HEK293T (cell line): ENCODE data around the gene VWA1.
"Not testable (repeated sequence)": the region's sequence is repeated elsewhere in the genome, so short reads cannot be mapped to it uniquely, and the experiment has no call there.

Experiments used
- CTBP1 ChIP-seq: fragments of 450-650 bp; IDR thresholded peaks from 2 replicates; pipeline ENCODE4 v1.6.1; 2016; ENCODE audit warnings: borderline replicate concordance
- FOXA1 ChIP-seq: fragments of 450-650 bp; IDR thresholded peaks from 2 replicates; pipeline ENCODE4 v1.6.1; 2016; ENCODE audit warnings: mild to moderate bottlenecking
- FOXM1 ChIP-seq: fragments of 450-650 bp; IDR thresholded peaks from 2 replicates; pipeline ENCODE4 v1.6.1; 2017; ENCODE audit warnings: mild to moderate bottlenecking, borderline replicate concordance
- HDGF ChIP-seq: fragments of 450-650 bp; IDR thresholded peaks from 2 replicates; pipeline ENCODE4 v1.6.1; 2017; ENCODE audit warnings: antibody characterized with exemption, borderline replicate concordance
- L3MBTL2 ChIP-seq: fragments of 450-650 bp; conservative IDR thresholded peaks from 2 replicates; pipeline ENCODE4 v1.6.1; 2016; ENCODE audit warnings: mild to moderate bottlenecking
- NFRKB ChIP-seq: fragments of 450-650 bp; IDR thresholded peaks from 2 replicates; pipeline ENCODE4 v1.6.1; 2016; ENCODE audit warnings: mild to moderate bottlenecking, moderate library complexity
- SP1 ChIP-seq: fragments of 450-650 bp; IDR thresholded peaks from 2 replicates; pipeline ENCODE4 v1.6.1; 2017
- SUZ12 ChIP-seq: fragments of 450-650 bp; IDR thresholded peaks from 2 replicates; pipeline ENCODE4 v1.6.1; 2016; ENCODE audit warnings: mild to moderate bottlenecking
- TARDBP ChIP-seq: fragments of 450-650 bp; IDR thresholded peaks from 2 replicates; pipeline ENCODE4 v1.6.1; 2016
- ZNF384 ChIP-seq: fragments of 450-650 bp; IDR thresholded peaks from 2 replicates; pipeline ENCODE4 v1.6.1; 2016

DNA sequence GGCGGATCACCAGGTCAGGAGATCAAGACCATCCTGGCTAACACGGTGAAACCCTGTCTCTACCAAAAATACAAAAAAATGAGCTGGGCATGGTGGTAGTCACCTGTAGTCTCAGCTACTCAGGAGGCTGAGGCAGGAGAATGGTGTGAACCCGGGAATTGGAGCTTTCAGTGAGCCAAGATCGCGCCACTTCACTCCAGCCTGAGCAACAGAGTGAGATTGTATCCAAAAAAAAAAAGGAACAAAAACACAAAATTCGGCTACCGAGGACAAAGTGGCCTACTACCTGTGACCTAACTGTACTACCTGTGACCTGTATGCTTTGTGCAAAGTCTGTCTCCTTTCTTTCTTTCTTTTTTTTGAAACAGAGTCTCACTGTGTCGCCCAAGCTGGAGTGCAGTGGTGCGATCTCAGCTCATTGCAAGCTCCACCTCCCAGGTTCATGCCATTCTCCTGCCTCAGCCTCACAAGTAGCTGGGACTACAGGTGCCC, 32.5 kb upstream of the VWA1 start:
- TF ChIP-seq TARDBP, NFRKB, FOXM1, FOXA1, SUZ12, HDGF, SP1, L3MBTL2, CTBP1, ZNF384: not testable (repeated sequence)
